Eye (tissue), 1 donor: ENCODE results near the gene CYP2J2.
"Not testable (repeated sequence)": the region's sequence is repeated elsewhere in the genome, so short reads cannot be mapped to it uniquely, and the experiment has no call there.

Experiments used
- DNase-seq: peaks from one replicate; pipeline ENCODE4 v3.0.0-alpha.2; 2015

The CYP2J2 gene

GRCh38 chr1:59917785-59918180 is 8.8 kb downstream of the CYP2J2 start:
- no peak for DNase-seq

GRCh38 chr1:59917026-59917784 is 9.4 kb downstream of the CYP2J2 start:
- no peak for DNase-seq

GRCh38 chr1:59915516-59915915 is 11.1 kb downstream of the CYP2J2 start:
- no peak for DNase-seq

GRCh38 chr1:59914791-59915286 is 11.7 kb downstream of the CYP2J2 start:
- not testable (repeated sequence) for DNase-seq

- DNase-seq, result no peak
These were observed 17.9 kb downstream of the CYP2J2 start for GRCh38 chr1:59908682-59909081.

GRCh38 chr1:59908084-59908483 is 18.5 kb downstream of the CYP2J2 start:
- DNase-seq, result no peak

GRCh38 chr1:59906931-59907330 is 19.6 kb downstream of the CYP2J2 start:
- DNase-seq, result no peak

- DNase-seq, result peak; percentile 55
These were observed 23.3 kb downstream of the CYP2J2 start for GRCh38 chr1:59903141-59903754.

- DNase-seq, result no peak
These were observed 24.7 kb downstream of the CYP2J2 start for GRCh38 chr1:59901770-59902388.

GRCh38 chr1:59900640-59901039 is 25.9 kb downstream of the CYP2J2 start:
- no peak for DNase-seq

GRCh38 chr1:59898927-59899326 is 27.6 kb downstream of the CYP2J2 start:
- DNase-seq, result no peak

GRCh38 chr1:59897165-59897564 is 29.4 kb downstream of the CYP2J2 start:
- no peak for DNase-seq

- DNase-seq, result no peak
These were observed 33.4 kb downstream of the CYP2J2 start for GRCh38 chr1:59892841-59893811.

GRCh38 chr1:59885160-59885832 is 41.3 kb downstream of the CYP2J2 start:
- no peak for DNase-seq

GRCh38 chr1:59880735-59881134 is 45.8 kb downstream of the CYP2J2 start:
- DNase-seq, result no peak

- no peak for DNase-seq
These were observed 46.5 kb downstream of the CYP2J2 start for GRCh38 chr1:59879996-59880505.

GRCh38 chr1:59879574-59879973 is 47.0 kb downstream of the CYP2J2 start:
- DNase-seq, result peak; percentile 80

GRCh38 chr1:59878370-59878769 is 48.2 kb downstream of the CYP2J2 start:
- DNase-seq, result no peak

- no peak for DNase-seq
These were observed 49.4 kb downstream of the CYP2J2 start for GRCh38 chr1:59877108-59877682.

GRCh38 chr1:59871746-59872145 is 54.8 kb downstream of the CYP2J2 start:
- DNase-seq, result no peak

GRCh38 chr1:59866462-59866861 is 60.1 kb downstream of the CYP2J2 start:
- DNase-seq, result no peak
